Fibroblast of skin of left biceps (primary cell): ENCODE measurements around the gene GGA3.
"Not testable (repeated sequence)": the region's sequence is repeated elsewhere in the genome, so short reads cannot be mapped to it uniquely, and the experiment has no call there.

ENCODE experiments used
- DNase-seq, 2 experiments: peaks; one replicate each; pipeline ENCODE4 v3.0.0-alpha.2; 2013; ENCODE audit warnings: low read depth in 2 of 2

Gene GGA3

DNA sequence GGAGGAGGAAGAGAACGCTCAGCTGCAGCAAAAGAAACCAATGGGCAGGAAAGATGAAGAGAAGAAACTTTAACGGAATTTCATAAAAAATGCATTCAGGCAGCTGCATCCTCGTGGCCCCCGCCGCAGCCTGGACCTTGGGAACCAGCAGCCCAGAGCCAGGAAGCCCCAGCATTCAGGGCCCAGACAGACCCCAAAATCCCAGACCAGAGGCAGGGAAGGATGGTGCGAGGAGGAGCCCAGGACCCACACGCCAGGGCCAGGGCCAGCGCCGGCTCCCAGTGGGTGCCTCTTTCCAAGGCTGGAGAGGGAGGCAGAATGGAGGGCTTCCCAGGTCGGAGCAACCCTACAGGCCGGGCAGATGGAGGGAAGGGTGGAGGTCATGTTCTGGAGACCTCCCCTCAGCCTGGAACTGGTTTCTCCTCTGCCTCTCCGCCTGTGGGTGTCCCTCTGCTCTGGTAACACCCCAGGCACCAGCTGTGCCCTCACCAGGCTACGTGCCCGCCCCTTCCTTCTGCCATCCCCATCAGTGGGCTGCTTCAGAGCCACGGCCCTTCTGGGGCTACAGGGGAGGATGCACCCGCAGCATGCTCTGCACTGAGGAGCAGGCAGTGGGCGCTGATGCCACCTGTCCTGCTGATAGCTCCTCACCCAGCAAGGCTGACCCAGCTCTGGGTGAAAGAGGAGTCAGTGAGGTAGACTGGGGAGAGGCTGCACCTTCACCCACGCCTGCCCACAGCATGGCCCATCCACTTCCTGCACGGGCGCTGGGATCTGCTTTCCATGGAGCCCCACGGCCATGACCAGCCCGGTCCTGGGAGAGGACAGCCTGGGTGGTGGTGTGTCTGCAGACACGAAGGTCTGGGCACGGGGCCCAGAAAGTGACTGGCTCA lies 10.8 kb upstream of the GGA3 start:
- DNase-seq, result no peak

- DNase-seq, result no peak
Measured at GRCh38 chr17:75271233-75271954, 10.0 kb upstream of the GGA3 start.

- DNase-seq, result no peak
Measured at GRCh38 chr17:75270966-75271232, 9.5 kb upstream of the GGA3 start, which contains the start of gene MIF4GD. TSS of gene MIF4GD (minus strand) at chr17:75271231. CDS start at chr17:75270195, 1,036 bp downstream.

- DNase-seq, result no peak
Measured at GRCh38 chr17:75270218-75270965, 9.0 kb upstream of the GGA3 start.

DNA sequence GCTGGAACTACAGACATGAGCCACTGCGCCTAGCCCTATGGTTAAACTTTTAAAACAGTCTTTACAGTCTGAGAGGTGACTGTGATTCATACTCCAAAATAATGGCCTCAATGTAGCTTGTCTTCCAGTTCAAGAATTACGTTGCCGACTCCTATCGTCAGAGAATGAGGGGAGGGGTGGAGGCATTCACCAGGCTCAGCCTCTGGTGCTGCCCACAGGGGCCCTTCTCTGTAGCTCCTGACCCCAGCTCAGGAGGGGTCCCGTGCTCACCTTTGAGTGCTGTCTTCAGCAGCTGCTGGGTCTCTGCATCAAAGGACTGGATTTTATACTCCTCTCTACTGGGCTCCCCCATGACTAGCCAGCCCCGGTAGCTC lies 8.4 kb upstream of the GGA3 start:
- DNase-seq, result no peak

GRCh38 chr17:75267411-75268232 lies 6.2 kb upstream of the GGA3 start:
- DNase-seq, result no peak

DNA sequence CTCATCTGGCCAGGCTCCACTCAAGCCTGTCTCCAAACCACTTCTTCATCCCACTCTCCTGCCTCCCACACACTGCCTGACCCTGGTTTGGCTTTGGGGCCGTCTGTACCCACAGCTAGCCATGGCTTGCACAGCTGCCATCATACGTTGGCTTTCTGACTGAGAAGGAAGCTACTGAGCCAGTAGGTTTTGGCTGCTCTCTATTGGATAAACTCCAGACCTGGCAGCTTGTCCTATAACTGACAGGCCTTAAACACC lies 5.7 kb upstream of the GGA3 start:
- no peak for DNase-seq

DNA sequence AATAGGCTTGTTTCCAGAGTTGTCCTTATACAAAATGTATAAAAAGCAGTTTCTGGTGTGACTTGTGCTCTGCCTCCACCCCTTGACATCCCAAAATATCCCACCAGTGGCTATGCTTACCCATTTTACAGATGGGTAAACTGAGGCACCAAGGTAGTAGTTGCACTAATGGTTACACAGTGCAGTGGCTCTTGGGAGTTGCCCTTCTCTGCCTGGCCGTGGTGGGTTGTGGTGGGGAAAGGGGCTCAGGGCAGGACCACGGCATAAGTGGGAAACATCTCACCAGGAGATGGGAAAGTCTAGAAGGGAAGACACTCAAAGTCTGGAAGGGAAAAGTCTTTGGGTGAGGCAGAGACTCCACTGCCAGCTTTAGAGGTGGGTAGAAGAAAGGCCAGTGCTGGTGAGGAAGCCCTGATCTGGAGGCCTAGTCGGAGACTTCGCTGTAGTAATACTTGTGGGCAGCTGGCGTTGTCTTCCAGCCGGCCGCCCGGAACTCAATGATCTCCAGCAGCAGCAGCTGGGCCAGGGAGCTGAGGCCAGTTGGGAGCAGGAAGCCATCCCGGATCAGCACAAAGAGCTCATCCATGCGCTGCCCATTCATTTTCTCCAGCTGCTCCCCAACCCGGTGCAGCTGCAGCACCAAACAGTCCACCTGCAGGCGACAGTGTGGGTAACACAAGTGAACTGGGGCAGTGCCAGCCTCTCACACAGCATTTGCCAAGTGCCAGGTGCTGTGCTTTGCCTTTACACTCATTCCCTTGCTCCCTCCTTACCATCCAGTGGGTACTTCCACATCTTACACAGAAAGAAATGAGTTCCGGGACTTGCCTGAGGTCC lies 5.1 kb upstream of the GGA3 start:
- no peak for DNase-seq

GRCh38 chr17:75265614-75266315 lies 4.4 kb upstream of the GGA3 start:
- no peak for DNase-seq

DNA sequence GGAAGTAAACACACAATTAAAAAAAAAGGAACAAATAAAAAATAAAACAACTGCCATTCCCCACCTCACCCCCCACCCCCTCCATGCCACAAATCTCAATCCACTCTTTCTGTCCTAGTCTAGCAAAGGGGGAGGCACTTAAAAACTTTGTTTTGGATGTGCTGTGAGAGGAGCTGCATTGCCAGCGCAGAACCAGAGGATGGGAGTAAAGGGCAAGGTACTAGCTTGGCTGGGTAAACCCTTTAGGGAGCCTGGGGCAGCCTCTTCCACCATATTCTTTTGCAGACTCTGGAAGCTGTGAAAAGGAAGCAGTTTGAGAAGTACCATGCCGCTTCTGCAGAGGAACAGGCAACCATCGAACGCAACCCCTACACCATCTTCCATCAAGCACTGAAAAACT lies 1.6 kb upstream of the GGA3 start:
- no peak for DNase-seq

DNA sequence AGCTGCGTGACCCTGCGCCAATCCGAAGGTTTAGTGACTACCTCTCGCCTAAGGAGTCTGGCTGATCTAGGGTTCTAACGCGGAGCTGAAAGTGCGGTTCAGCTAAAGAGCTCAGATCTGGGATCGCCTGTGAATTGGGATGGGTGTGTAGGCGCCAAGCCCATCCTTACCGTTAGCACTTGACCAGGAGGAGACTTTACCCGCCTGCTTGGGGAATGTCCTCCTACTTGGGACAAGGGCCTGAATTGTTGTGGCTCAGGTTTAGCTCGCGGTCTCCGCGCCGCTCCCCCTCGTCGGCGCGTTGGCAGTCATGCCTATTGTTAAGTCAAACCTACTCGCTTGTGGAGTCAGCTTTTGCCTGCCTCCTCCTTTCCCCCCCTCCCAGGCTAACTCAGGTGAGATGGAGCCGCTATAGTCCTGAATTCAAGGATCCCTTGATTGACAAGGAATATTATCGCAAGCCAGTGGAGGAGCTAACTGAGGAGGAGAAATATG lies 753 bp upstream of the GGA3 start:
- DNase-seq, result no peak

DNA sequence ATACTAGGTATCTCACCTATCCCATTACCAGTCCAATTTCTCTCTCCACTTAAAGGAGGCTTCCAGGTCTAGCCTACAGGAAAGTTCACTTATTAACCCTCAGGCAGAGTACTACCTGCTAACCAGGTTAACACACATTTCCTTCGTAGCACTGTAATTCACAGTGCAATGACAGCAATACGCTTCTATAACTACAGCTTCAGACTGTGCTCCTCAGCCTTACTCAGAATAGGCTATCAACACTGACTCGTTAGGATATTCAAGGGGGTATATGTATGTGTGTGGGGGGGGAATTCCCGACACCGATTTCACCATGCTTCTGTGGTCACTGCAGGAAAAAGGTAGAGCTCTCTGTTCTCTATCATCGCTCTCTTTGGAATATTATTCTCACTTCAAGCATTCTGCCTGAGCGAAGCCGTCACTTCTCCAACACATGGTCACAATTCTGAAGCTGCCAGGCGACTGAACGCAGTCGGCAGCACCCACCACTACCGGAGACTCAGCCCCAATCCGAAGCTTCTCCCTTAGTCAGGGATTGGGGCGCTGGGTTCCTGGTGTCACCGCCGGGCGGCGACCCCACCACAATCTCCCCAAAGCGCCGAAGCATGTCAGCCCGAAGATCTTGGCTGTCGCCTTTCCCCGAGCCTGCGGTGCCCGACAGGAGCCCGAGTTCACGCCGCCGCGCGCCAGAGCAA lies 618 bp downstream of the GGA3 start:
- DNase-seq, result no peak

DNA sequence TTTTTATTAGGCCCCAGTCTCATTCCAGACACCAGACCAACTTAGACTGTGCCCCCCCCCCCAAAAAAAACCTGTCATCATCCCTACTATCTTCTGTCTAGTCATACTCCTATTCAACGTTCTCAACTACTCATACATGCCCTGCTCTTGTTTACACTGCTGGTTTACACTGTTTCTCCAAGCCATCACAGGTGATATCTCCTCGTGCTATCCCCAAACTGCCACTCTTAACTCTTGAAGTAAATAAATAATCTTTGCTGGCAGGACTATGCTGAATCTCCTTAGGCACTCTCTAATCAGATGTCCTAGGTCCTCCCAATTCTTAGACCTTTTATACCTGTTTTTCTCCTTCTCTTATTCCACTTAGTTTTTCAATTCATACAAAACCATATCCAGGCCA lies 4.2 kb downstream of the GGA3 start:
- DNase-seq, result not testable (repeated sequence)

- not testable (repeated sequence) for DNase-seq
Measured at GRCh38 chr17:75255954-75256698, 5.3 kb downstream of the GGA3 start.

DNA sequence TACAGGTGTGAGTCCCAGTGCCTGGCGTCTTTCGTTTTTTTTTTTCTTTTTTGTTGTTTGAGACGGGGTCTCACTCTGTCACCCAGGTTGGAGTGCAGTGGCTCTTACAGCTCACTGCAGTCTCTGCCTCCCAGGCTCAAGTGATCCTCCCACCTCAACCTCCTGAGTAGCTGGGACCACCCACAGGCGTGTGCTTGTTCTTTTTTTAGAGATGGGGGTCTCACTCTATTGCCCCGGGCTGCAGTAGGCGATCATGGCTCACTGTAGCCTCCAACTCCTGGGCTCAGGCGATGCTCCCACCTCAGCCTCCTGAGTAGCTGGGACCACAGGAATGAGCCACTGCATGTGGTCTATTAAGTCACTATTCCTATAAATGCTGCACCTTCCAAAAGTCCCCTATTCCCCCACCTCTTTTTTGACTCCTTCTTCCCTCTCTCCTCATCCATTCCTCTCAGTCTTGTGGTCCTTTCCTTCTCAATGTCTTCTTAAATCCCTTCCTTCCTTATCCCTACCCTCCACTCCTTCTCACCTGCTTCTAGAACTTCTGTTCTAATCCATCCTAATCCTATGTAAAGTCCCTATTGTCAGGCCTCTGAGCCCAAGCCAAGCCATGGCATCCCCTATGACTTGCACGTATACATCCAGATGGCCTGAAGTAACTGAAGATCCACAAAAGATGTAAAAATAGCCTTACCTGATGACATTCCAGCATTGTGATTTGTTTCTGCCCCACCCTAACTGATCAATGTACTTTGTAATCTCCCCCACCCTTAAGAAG lies 9.2 kb downstream of the GGA3 start:
- DNase-seq, result no peak

DNA sequence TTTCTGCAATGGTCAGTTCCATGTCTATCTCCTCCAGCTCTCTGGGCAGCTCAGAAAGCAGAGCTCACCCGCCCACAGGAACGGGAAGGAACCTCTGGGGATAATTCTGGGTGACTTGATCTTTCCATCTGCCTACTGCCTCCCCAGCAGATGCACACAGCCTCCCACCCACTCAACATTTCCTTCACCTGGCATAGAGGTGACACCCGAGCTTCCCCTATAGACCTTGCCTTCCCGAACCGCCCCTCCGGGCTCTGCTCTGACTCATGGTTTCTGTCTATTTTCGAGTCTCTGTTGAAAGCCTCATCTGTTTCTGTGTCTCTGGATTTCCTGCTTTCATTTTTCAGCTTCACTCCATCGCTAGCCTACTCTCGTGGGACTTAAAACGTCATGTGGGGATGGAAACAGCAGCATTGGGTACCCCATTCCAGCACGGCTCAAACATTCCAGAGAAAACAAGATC lies 11.4 kb downstream of the GGA3 start:
- peak in 1 of 2 experiments; percentile 26 for DNase-seq

GRCh38 chr17:75249564-75249963 lies 11.8 kb downstream of the GGA3 start:
- no peak for DNase-seq

DNA sequence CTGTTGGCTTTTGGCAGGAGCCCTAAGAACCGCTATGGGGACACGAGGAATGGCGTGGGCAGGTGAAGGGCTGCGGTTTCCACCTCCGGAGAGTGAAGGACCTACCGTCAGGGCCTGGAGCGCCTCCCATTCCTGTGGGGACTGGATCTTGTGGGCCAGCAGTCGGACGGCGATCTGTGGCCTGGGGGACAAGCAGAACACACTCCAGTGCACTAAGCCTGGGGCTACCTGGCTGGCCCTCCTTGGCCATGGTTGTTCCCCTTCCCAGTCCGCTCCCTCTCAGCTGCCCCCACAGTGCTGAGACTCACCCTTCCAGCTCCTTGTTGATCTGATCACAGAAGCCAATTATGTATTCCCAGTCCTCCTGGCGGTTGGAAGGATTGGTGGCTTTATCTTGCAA lies 15.0 kb downstream of the GGA3 start:
- DNase-seq, result no peak
